ENCODE results near the gene LRAT. TPM values are rescaled to one million over a fixed set of nuclear protein-coding genes. Genes with fewer than 3 reads are reported as not detected.

The LRAT gene
- total RNA-seq, 1 experiment from 2014 or later: 0.68 TPM

DNA sequence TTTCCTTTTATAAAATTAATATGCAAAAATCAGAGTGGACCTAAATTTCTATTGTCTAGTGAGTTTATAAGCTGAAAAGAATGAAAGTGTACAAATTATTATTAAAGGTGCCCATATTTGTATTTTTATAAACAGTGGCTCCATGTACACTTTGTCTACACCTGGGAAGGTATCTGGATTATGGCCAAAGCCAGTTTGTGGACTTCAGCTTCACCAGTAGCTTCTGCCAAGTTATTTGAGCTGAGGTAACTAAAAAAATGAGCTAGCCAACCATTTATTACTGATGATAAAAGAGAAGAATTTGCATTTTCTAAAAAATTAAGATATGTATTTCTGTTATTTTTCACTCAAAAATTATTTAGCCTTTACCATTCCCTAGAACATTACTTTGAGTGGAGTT, 32.3 kb upstream of the LRAT start:
- DNase-seq: no peak
- H3K4me2 ChIP-seq: no peak overlapping the region
- CTCF ChIA-PET: no interaction called here
- H3K9me3 ChIP-seq (ENCODE audit: insufficient read depth, low read depth): no peaks in the 10 kb centered on the region
- H4K20me1 ChIP-seq (ENCODE audit: insufficient read depth): no peaks in the 10 kb centered on the region
- TF ChIP-seq EZH2 (IDR thresholded peaks at IDR 0.05; ENCODE audit: low read depth): no peak
- TF ChIP-seq, protein P1, sequence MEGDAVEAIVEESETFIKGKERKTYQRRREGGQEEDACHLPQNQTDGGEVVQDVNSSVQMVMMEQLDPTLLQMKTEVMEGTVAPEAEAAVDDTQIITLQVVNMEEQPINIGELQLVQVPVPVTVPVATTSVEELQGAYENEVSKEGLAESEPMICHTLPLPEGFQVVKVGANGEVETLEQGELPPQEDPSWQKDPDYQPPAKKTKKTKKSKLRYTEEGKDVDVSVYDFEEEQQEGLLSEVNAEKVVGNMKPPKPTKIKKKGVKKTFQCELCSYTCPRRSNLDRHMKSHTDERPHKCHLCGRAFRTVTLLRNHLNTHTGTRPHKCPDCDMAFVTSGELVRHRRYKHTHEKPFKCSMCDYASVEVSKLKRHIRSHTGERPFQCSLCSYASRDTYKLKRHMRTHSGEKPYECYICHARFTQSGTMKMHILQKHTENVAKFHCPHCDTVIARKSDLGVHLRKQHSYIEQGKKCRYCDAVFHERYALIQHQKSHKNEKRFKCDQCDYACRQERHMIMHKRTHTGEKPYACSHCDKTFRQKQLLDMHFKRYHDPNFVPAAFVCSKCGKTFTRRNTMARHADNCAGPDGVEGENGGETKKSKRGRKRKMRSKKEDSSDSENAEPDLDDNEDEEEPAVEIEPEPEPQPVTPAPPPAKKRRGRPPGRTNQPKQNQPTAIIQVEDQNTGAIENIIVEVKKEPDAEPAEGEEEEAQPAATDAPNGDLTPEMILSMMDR (conservative IDR thresholded peaks at IDR 0.05): no peak
- intact Hi-C loops (cut with micrococcal nuclease; ENCODE audit: unreplicated experiment): no loop called here
- no peaks in the 10 kb centered on the region for H3K36me3 ChIP-seq (ENCODE audit: low read depth)
- no TSS peak for BruUV-seq (replicated peaks)
- H3K4me3 ChIP-seq: no peak overlapping the region
- no peaks in the 10 kb centered on the region for H3K79me2 ChIP-seq (ENCODE audit: low read depth)
- H3K27me3 ChIP-seq (ENCODE audit: insufficient read depth, low read depth): no peaks in the 10 kb centered on the region
- no peaks in the 10 kb centered on the region for H3K4me1 ChIP-seq (replicated peaks; ENCODE audit: insufficient read depth)
- H3K9me2 ChIP-seq (ENCODE audit: insufficient read depth): no peaks in the 10 kb centered on the region
- H2AFZ ChIP-seq: no peak overlapping the region
- POLR2A ChIA-PET (ENCODE audit: unreplicated experiment): no interaction called here
- H3K27ac ChIP-seq: no peak overlapping the region
- no peaks in the 10 kb centered on the region for H3F3A ChIP-seq (ENCODE audit: insufficient read depth, low read depth)

DNA sequence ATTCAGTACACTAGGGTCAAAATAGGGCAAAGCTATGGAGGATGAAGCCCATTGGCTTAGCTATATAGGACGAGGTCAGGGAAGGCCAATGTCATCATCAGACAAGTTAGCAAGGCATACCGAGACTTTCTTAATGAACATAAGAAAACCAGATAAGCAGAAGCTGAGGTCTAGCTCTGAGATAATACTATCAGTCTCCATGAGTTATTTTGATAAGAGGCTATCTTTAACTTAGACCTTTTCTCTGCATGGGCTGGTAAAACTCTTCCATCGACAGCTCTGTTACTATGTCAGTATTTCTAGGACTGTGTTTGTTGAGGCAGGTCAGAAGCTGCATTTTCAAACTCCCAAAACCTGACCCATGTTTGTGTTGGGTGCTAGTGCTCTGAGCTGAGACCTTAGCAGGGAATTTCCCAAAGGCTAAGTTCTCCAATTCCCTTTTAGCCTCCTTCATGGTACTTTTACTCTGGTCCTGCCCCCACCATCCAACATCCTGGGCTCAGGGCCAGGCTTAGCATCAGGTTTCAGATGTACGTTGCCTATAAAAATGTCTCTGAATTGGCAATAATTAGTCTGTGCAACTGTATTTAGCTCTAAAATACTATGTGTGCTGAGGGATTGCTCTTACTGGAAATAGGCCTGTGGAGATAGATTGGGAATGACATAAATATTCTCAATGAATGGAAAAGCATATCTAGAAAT, 29.3 kb upstream of the LRAT start:
- H3K79me2 ChIP-seq (ENCODE audit: low read depth): no peaks in the 10 kb centered on the region
- H3K9me3 ChIP-seq (ENCODE audit: insufficient read depth, low read depth): no peaks in the 10 kb centered on the region
- H3K36me3 ChIP-seq (ENCODE audit: low read depth): no peaks in the 10 kb centered on the region
- no peaks in the 10 kb centered on the region for H3K9me2 ChIP-seq (ENCODE audit: insufficient read depth)
- no peak overlapping the region for H3K4me2 ChIP-seq
- no peaks in the 10 kb centered on the region for H3F3A ChIP-seq (ENCODE audit: insufficient read depth, low read depth)
- no peak overlapping the region for H3K27ac ChIP-seq
- H4K20me1 ChIP-seq (ENCODE audit: insufficient read depth): no peaks in the 10 kb centered on the region
- POLR2A ChIA-PET (ENCODE audit: unreplicated experiment): no interaction called here
- no peak overlapping the region for H2AFZ ChIP-seq
- no peak for TF ChIP-seq EZH2 (IDR thresholded peaks at IDR 0.05; ENCODE audit: low read depth)
- TF ChIP-seq, protein P1 (conservative IDR thresholded peaks at IDR 0.05): no peak
- no peak overlapping the region for H3K4me3 ChIP-seq
- BruUV-seq (replicated peaks): no TSS peak
- intact Hi-C loops (cut with micrococcal nuclease; ENCODE audit: unreplicated experiment): no loop called here
- CTCF ChIA-PET: no interaction called here
- no peaks in the 10 kb centered on the region for H3K27me3 ChIP-seq (ENCODE audit: insufficient read depth, low read depth)
- no peaks in the 10 kb centered on the region for H3K4me1 ChIP-seq (replicated peaks; ENCODE audit: insufficient read depth)
- no peak for DNase-seq

DNA sequence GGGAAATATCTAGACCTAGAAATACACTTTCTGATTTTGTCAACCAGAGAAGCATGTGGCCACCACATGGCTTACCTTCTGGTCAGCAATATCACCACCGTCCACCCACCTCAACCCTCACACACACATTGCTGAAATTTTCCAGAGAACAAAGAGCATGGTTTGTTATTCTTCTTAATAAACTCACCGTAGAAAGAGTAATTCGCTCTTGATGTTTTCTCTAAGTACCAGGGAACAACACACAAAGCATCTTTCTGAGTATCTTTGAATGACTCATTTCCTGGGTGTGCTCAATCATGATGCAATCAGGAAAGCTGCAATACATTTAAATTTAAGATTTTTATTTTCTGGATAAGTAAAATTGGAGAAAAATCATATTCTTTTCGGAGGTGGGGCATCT, 24.7 kb upstream of the LRAT start:
- no peaks in the 10 kb centered on the region for H3K27me3 ChIP-seq (ENCODE audit: insufficient read depth, low read depth)
- no peaks in the 10 kb centered on the region for H3F3A ChIP-seq (ENCODE audit: insufficient read depth, low read depth)
- H4K20me1 ChIP-seq (ENCODE audit: insufficient read depth): no peaks in the 10 kb centered on the region
- H3K36me3 ChIP-seq (ENCODE audit: low read depth): no peaks in the 10 kb centered on the region
- H3K4me3 ChIP-seq: no peak overlapping the region
- no peaks in the 10 kb centered on the region for H3K9me2 ChIP-seq (ENCODE audit: insufficient read depth)
- no peak for TF ChIP-seq EZH2 (IDR thresholded peaks at IDR 0.05; ENCODE audit: low read depth)
- TF ChIP-seq, protein P1 (conservative IDR thresholded peaks at IDR 0.05): no peak
- no peak for DNase-seq
- POLR2A ChIA-PET (ENCODE audit: unreplicated experiment): interaction anchor here (0.6 kb wide), 1 partner anchor 878 kb away, joined by 3 read pairs; no protein-coding TSS in a partner anchor
- no peaks in the 10 kb centered on the region for H3K9me3 ChIP-seq (ENCODE audit: insufficient read depth, low read depth)
- H3K4me2 ChIP-seq: no peak overlapping the region
- no TSS peak for BruUV-seq (replicated peaks)
- intact Hi-C loops (cut with micrococcal nuclease; ENCODE audit: unreplicated experiment): no loop called here
- no peak overlapping the region for H2AFZ ChIP-seq
- no peaks in the 10 kb centered on the region for H3K79me2 ChIP-seq (ENCODE audit: low read depth)
- H3K27ac ChIP-seq: no peak overlapping the region
- H3K4me1 ChIP-seq (replicated peaks; ENCODE audit: insufficient read depth): no peaks in the 10 kb centered on the region
- CTCF ChIA-PET: no interaction called here
